Left renal cortex interstitium (tissue), 4 donors: ENCODE results near the gene SHISA6. TPM values are rescaled to one million over a fixed set of nuclear protein-coding genes. Genes with fewer than 3 reads are reported as not detected.

Source experiments
- DNase-seq, 4 donors: peaks; one replicate each; pipeline ENCODE4 v3.0.0-alpha.2; 2013; ENCODE audit warnings: low read depth in 4 of 4, low spot score in 2 of 4, missing footprints in 1 of 4
- polyA plus RNA-seq, 4 donors: library from polyadenylated mRNA; unstranded; fragments of 120-200 nt; gene quantifications; one replicate each; pipeline ENCODE4 v1.2.1, GENCODE V29; 2013; ENCODE audit not compliant: insufficient read length in 4 of 4

Gene SHISA6
- polyA plus RNA-seq, 4 donors, result 1.5 to 2.2 (median 2.1) TPM

DNA sequence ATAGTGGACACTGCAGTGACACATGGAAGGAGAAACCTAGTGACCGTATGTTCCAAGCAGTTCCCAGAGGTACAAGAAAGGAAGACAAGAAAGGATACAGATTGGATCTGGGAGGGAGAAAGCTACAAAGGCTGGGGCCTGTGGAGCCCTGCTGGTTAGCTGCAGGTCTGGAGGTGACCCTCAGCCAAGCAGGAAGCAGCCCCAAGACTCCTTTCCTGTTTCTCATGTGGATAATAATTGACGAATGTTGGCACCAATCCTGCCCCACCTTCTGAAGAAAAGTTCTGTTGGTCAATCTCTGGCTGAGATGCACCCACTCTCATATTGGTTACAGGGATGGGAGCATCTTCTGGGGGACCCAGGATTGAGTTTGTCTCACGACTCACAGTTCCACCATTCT is 99.8 kb downstream of the SHISA6 start:
- DNase-seq, result no peak

DNA sequence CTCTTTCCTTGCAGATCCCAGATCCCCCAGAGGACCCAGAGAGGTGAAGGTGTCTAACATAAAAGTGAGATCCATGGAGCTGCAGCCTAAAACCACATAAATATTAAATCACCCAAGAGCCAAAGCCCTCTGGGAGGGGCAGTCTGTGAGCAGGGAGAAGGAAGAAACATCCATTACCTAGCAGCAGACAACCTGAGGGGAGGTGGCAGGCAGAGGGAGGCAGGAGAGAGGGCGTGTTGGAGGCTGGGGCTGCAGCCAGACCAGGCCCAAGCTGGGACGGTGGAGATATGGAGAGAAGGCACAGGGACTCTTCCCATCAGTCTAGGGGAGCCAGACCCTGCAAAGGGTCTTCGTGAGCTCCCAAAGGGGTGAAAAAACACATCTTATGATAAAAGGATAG is 101.1 kb downstream of the SHISA6 start:
- DNase-seq, result no peak

DNA sequence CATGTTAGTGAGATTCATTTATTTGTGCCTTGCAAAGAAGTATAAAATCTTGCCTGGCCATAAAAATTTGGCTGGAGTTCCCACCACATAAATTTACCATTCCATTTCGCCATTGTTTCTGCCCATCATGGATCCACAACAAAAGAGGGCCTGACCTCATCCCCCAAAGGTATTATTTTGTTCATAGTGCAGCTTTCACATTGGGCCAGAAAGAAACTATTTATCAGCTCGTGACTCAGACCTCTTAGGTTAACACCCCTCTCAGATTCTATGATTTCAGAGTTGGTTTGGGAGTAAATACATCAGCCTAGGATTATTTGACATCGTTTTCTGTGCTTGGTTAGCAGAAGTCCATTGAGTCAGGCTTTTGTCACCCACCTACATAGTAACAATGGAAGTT is 108.1 kb downstream of the SHISA6 start:
- no peak for DNase-seq

GRCh38 chr17:11351479-11351878 is 110.5 kb downstream of the SHISA6 start:
- no peak for DNase-seq

GRCh38 chr17:11353601-11354000 is 112.6 kb downstream of the SHISA6 start:
- no peak for DNase-seq

GRCh38 chr17:11356371-11356770 is 115.4 kb downstream of the SHISA6 start:
- DNase-seq, result no peak

DNA sequence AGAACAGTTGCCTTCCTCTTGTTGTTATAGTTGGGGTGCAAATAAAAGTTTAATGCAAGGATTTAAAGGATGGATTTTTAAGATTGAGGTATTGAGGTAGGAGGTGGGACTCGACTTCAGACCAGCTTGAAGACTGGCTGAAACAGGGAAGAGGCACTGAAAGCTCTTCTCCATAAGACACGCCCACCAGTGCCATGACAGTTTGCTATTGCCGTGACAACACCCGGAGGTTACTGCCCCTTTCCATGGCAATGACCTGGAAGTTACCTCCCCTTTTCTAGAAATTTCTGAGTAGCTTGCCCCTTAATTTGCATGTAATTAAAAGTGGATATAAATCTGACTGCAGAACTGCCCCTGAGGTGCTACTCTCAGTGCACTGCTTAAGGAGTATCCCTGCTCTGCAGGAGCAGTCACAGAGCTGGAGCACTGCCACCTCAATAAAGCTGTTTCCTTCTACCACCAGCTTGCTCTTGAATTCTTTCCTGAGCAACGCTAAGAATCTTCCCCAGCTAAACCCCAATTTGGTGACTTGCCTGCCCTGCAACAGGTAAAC is 122.6 kb downstream of the SHISA6 start:
- DNase-seq, result no peak

GRCh38 chr17:11366272-11366850 is 125.3 kb downstream of the SHISA6 start:
- no peak for DNase-seq

- DNase-seq, result no peak
Measured at GRCh38 chr17:11369575-11369974, 128.6 kb downstream of the SHISA6 start.

- no peak for DNase-seq
Measured at GRCh38 chr17:11372692-11373091, 131.7 kb downstream of the SHISA6 start.

- DNase-seq, result no peak
Measured at GRCh38 chr17:11378506-11378905, 137.5 kb downstream of the SHISA6 start.

- no peak for DNase-seq
Measured at GRCh38 chr17:11380761-11381160, 139.7 kb downstream of the SHISA6 start.

GRCh38 chr17:11383157-11383556 is 142.1 kb downstream of the SHISA6 start:
- DNase-seq, result no peak

GRCh38 chr17:11384131-11384530 is 143.1 kb downstream of the SHISA6 start:
- DNase-seq, result no peak

GRCh38 chr17:11387610-11388009 is 146.6 kb downstream of the SHISA6 start:
- no peak for DNase-seq

DNA sequence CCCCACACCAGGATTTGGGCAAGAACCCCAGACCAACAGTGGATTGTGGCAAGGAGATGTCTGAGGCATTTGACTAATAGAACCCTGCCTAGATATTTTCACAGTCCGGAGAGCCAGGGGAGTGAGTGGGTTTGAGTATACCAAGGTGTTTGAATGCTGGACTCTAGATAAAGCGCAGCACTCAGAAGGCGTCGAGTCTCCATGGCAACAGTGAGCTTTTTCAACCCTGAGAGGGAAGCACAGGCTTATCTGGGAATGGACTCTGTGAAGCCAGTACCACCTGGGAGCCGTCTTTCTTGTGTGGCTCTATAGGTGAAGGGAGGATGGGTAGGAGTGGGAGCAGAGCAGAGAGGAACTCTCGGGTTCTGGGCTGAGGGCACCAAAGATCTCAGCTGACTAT is 147.0 kb downstream of the SHISA6 start:
- no peak for DNase-seq

GRCh38 chr17:11389583-11389982 is 148.6 kb downstream of the SHISA6 start:
- no peak for DNase-seq

GRCh38 chr17:11391134-11391533 is 150.1 kb downstream of the SHISA6 start:
- DNase-seq, result no peak

- no peak for DNase-seq
Measured at GRCh38 chr17:11404431-11405276, 163.6 kb downstream of the SHISA6 start.

- no peak for DNase-seq
Measured at GRCh38 chr17:11406716-11407115, 165.7 kb downstream of the SHISA6 start.

GRCh38 chr17:11412654-11413053 is 171.6 kb downstream of the SHISA6 start:
- DNase-seq, result no peak

DNA sequence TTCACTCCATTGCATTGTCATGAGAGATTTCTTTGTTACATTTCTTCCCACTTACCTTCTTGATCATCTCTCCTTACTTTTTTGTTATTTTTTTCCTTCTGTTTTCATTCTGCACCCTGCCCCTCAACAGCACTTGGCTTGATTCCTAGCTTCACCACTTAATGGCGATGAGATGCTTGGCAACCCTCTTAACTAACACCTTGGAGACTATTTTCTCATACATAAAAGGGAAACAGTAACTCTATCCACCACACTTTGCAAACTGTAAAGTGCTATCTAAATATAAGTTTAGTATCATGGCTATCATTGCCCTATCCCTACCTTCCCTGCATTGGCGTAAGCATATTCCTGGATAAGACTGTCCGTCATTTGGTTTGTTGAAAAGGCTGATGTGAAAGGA is 177.3 kb downstream of the SHISA6 start:
- no peak for DNase-seq
